ENCODE measurements around the gene MEA1. TPM values are rescaled to one million over a fixed set of nuclear protein-coding genes. Genes with fewer than 3 reads are reported as not detected.

Gene MEA1
- total RNA-seq, 1 donor from 2014 or later: 54.2 TPM

DNA sequence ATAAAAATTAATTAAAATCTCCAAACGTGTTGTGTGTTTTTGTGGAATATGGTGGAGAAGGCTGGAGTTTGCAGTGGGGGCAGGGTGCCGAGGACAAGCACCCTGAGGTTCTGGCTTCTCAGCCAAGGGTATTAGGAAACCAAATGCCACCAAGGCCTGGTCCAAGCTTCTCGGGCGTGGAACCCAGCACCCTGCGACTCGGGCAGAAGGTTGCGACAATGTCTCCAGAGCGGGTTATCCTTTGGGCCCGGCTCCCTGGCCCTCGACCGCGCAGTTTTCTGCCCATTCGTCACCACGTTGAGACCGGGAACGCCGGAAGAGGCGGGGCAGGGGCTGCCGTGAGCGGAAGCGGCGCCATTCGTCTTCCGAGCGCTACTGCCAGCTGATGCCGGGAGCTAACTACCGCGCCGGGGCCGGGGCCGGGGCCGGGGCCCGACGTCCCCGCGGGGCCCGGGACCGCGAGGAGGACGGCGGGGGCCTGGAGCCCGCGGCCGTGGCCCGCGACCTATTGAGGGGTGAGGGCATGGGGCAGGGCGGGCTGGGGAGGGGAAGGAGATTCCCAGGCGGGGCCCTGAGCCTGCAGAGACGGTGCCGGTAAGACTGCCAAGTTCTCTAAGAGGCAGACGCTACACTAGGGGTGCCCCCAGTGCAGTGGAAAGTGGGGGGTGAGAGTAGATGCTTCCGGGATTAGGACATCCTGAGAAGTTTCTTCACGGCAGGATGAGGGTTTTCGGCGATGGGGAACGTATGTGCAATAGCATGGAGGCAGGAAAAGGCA lies 7.7 kb upstream of the MEA1 start, which contains the start of gene RRP36:
Gene RRP36 (plus strand): TSS at position 354 of the 778 bp plus-strand sequence. CDS start 32 bp downstream, at position 386.
- Histone ChIP-seq H3K4me2 (ENCODE audit: low read length) (peak within 1 kb of the TSS; percentile 95), H3K27ac (ENCODE audit: low read depth, low read length) (peak within 1 kb of the TSS; percentile 74), H3K27me3 (ENCODE audit: insufficient read depth, low read length) (no peaks in the 10 kb centered on the region), H2AFZ (ENCODE audit: low read depth, low read length) (peak within 1 kb of the TSS; percentile 94), H4K20me1 (ENCODE audit: insufficient read depth, low read length) (peaks cover 31% of the 10 kb centered on the region), H3K9ac (ENCODE audit: low read length) (peak within 1 kb of the TSS; percentile 98), H3K79me2 (ENCODE audit: insufficient read depth, low read length) (peaks cover 70% of the 10 kb centered on the region), H3K4me3 (ENCODE audit: insufficient read depth, low read depth, low read length) (peak within 1 kb of the TSS; percentile 100), H3K9me3 (ENCODE audit: insufficient read depth, low read depth, low read length) (no peaks in the 10 kb centered on the region), H3K4me1 (ENCODE audit: insufficient read depth, low read length) (peaks cover 12% of the 10 kb centered on the region), H3K36me3 (ENCODE audit: insufficient read depth, low read length) (peaks cover 37% of the 10 kb centered on the region)
- Mint-ChIP-seq H3K4me3 (ENCODE audit: unreplicated experiment) (peak within 1 kb of the TSS; percentile 97), H3K4me1 (ENCODE audit: low read depth, unreplicated experiment) (peaks cover 11% of the 10 kb centered on the region), H3K9me3 (ENCODE audit: unreplicated experiment) (no peaks in the 10 kb centered on the region), H3K36me3 (ENCODE audit: low read depth, unreplicated experiment) (peaks cover 16% of the 10 kb centered on the region), H3K27ac (ENCODE audit: unreplicated experiment) (peak within 1 kb of the TSS; percentile 97), H3K27me3 (ENCODE audit: low read depth, unreplicated experiment) (no peaks in the 10 kb centered on the region)
- TF ChIP-seq, protein P1, sequence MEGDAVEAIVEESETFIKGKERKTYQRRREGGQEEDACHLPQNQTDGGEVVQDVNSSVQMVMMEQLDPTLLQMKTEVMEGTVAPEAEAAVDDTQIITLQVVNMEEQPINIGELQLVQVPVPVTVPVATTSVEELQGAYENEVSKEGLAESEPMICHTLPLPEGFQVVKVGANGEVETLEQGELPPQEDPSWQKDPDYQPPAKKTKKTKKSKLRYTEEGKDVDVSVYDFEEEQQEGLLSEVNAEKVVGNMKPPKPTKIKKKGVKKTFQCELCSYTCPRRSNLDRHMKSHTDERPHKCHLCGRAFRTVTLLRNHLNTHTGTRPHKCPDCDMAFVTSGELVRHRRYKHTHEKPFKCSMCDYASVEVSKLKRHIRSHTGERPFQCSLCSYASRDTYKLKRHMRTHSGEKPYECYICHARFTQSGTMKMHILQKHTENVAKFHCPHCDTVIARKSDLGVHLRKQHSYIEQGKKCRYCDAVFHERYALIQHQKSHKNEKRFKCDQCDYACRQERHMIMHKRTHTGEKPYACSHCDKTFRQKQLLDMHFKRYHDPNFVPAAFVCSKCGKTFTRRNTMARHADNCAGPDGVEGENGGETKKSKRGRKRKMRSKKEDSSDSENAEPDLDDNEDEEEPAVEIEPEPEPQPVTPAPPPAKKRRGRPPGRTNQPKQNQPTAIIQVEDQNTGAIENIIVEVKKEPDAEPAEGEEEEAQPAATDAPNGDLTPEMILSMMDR (IDR thresholded peaks at IDR 0.05; ENCODE audit: insufficient read depth, low read depth, low read length): no peak
- TF ChIP-seq EZH2 (IDR thresholded peaks at IDR 0.05; ENCODE audit: insufficient read depth, low read length): no peak
- no peak for FAIRE-seq
- DNase-seq (ENCODE audit: low read depth): peak; percentile 48

DNA sequence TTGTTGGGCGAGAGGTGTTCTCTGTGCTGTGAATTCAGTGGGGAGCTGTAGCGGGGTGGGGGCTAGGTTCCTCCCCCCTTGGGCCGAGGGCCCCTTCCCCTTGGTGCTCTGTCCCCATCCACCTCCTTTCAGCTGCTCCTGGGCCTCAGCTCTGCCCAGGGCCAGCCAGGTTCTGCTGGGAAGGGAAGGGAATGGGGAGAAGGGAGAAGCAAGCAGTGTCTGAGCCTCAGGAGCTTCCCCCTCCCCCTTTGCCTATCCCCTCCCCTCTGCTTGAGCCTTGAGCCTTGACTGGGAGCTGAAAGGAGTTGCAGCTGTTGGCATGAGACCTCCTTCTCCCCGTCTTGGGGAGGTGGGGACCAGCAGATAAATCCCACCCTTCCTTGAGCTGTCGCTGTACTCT lies 7.1 kb upstream of the MEA1 start:
- Mint-ChIP-seq H3K27ac (ENCODE audit: unreplicated experiment) (peak overlapping the region; percentile 62), H3K27me3 (ENCODE audit: low read depth, unreplicated experiment) (no peaks in the 10 kb centered on the region), H3K4me3 (ENCODE audit: unreplicated experiment) (peak overlapping the region; percentile 85), H3K36me3 (ENCODE audit: low read depth, unreplicated experiment) (peaks cover 13% of the 10 kb centered on the region), H3K9me3 (ENCODE audit: unreplicated experiment) (no peaks in the 10 kb centered on the region), H3K4me1 (ENCODE audit: low read depth, unreplicated experiment) (peaks cover 11% of the 10 kb centered on the region)
- Histone ChIP-seq H3K27me3 (ENCODE audit: insufficient read depth, low read length) (no peaks in the 10 kb centered on the region), H3K27ac (ENCODE audit: low read depth, low read length) (peak overlapping the region; percentile 74), H3K36me3 (ENCODE audit: insufficient read depth, low read length) (peaks cover 31% of the 10 kb centered on the region), H4K20me1 (ENCODE audit: insufficient read depth, low read length) (peaks cover 32% of the 10 kb centered on the region), H2AFZ (ENCODE audit: low read depth, low read length) (peak overlapping the region; percentile 94), H3K4me2 (ENCODE audit: low read length) (peak overlapping the region; percentile 95), H3K9ac (ENCODE audit: low read length) (peak overlapping the region; percentile 98), H3K4me3 (ENCODE audit: insufficient read depth, low read depth, low read length) (peak overlapping the region; percentile 100), H3K4me1 (ENCODE audit: insufficient read depth, low read length) (peaks cover 13% of the 10 kb centered on the region), H3K79me2 (ENCODE audit: insufficient read depth, low read length) (peaks cover 76% of the 10 kb centered on the region), H3K9me3 (ENCODE audit: insufficient read depth, low read depth, low read length) (no peaks in the 10 kb centered on the region)
- no peak for FAIRE-seq
- no peak for TF ChIP-seq EZH2 (IDR thresholded peaks at IDR 0.05; ENCODE audit: insufficient read depth, low read length)
- TF ChIP-seq, protein P1 (IDR thresholded peaks at IDR 0.05; ENCODE audit: insufficient read depth, low read depth, low read length): no peak
- DNase-seq (ENCODE audit: low read depth): no peak

All from astrocyte (in vitro differentiated cells and primary cell).